K562 (cell line): ENCODE data around the gene DEPDC4. TPM values are rescaled to one million over a fixed set of nuclear protein-coding genes. Genes with fewer than 3 reads are reported as not detected.

Experiments
- ARID1B ChIP-seq: fragments of 450-650 bp; IDR thresholded peaks from 2 replicates; pipeline ENCODE4 v1.6.1; 2016; ENCODE audit warnings: antibody characterized with exemption, mild to moderate bottlenecking, inconsistent platforms
- ATF7 ChIP-seq: fragments of 450-650 bp; IDR thresholded peaks from 2 replicates; pipeline ENCODE4 v1.7.1; 2014; ENCODE audit warnings: mild to moderate bottlenecking, moderate library complexity
- CCAR2 ChIP-seq: fragments of 200-400 bp; formaldehyde crosslinking; IDR thresholded peaks from 2 replicates; pipeline ENCODE4 v1.6.1; 2017; ENCODE audit warnings: mild to moderate bottlenecking, low read depth, low read length
- EP400 ChIP-seq: fragments of 450-650 bp; IDR thresholded peaks from 2 replicates; pipeline ENCODE4 v1.6.1; 2017; ENCODE audit warnings: antibody characterized with exemption, mild to moderate bottlenecking, moderate library complexity
- ETV1 ChIP-seq: fragments of 450-650 bp; conservative IDR thresholded peaks from 2 replicates; pipeline ENCODE4 v1.6.1; 2016; ENCODE audit warnings: missing genetic modification characterization, control low read depth, low read depth, missing compliant biosample characterization
- GABPB1 ChIP-seq: sonication (generic); formaldehyde crosslinking; IDR thresholded peaks from 2 replicates; pipeline ENCODE4 v1.8.0; 2022; ENCODE audit warnings: mild to moderate bottlenecking, missing genetic modification reagents
- HEY1 ChIP-seq: fragments of 250-450 bp; sonication (Bioruptor Pico); IDR thresholded peaks from 2 replicates; pipeline ENCODE4 v1.5.0; 2020; ENCODE audit warnings: mild to moderate bottlenecking, moderate library complexity, borderline replicate concordance
- HNRNPK ChIP-seq: fragments of 200-400 bp; formaldehyde crosslinking; IDR thresholded peaks from one replicate; pipeline ENCODE4 v1.6.1; 2018; ENCODE audit warnings: mild to moderate bottlenecking, low read depth, low read length; ENCODE audit not compliant: poor library complexity, severe bottlenecking
- JUND ChIP-seq, 2 experiments: IDR thresholded peaks; 2 replicates in 1 of 2; 3 replicates in 1 of 2; pipeline ENCODE4 v1.6.1; 2011; ENCODE audit warnings: borderline replicate concordance in 2 of 2, low read depth in 2 of 2, low read length in 2 of 2, improper control_type of control experiment in 1 of 2, missing biosample characterization in 1 of 2, missing genetic modification characterization in 1 of 2, missing genetic modification reagents in 1 of 2
- KLF13 ChIP-seq: fragments of 450-650 bp; IDR thresholded peaks from 2 replicates; pipeline ENCODE4 v1.6.1; 2016; ENCODE audit warnings: missing genetic modification characterization, low read depth, mild to moderate bottlenecking, missing compliant biosample characterization, moderate library complexity, borderline replicate concordance
- MAX ChIP-seq: sonication (generic); formaldehyde crosslinking; IDR thresholded peaks from 2 replicates; pipeline ENCODE4 v1.9.0; 2022; ENCODE audit warnings: mild to moderate bottlenecking, missing genetic modification reagents
- MAZ ChIP-seq, 2 experiments: fragments of 450-650 bp in 1 of 2; sonication (generic) in 1 of 2; formaldehyde crosslinking; IDR thresholded peaks in 1 of 2; conservative IDR thresholded peaks in 1 of 2; 2 replicates each; pipeline versions ENCODE4 v1.4.0 to v1.5.0; 2020; ENCODE audit warnings: mild to moderate bottlenecking in 1 of 2, missing genetic modification reagents in 1 of 2
- MCM7 ChIP-seq, 2 experiments: fragments of 450-650 bp; IDR thresholded peaks; 2 replicates each; pipeline ENCODE4 v1.6.1; 2016 to 2018
- MEF2D ChIP-seq: conservative IDR thresholded peaks from 2 replicates; pipeline ENCODE4 v1.6.1; 2016; ENCODE audit warnings: low read depth, missing genetic modification characterization, missing compliant biosample characterization
- MYC ChIP-seq, 2 experiments: fragments of 250-450 bp in 1 of 2; sonication (Bioruptor Pico) in 1 of 2; IDR thresholded peaks; 2 replicates each; pipeline versions ENCODE4 v1.5.1 to v1.6.1; 2012 to 2021; ENCODE audit warnings: low read depth in 2 of 2, borderline replicate concordance in 1 of 2, improper control_type of control experiment in 1 of 2, low read length in 1 of 2, mild to moderate bottlenecking in 1 of 2, moderate library complexity in 1 of 2
- RBFOX2 ChIP-seq: fragments of 200-400 bp; formaldehyde crosslinking; IDR thresholded peaks from 2 replicates; pipeline ENCODE4 v1.6.1; 2017; ENCODE audit warnings: low read depth, mild to moderate bottlenecking, low read length, moderate library complexity
- SMAD4 ChIP-seq: fragments of 250-450 bp; sonication (Bioruptor Pico); conservative IDR thresholded peaks from 2 replicates; pipeline ENCODE4 v1.8.0; 2021; ENCODE audit warnings: inconsistent platforms, mild to moderate bottlenecking, moderate library complexity
- SREBF2 ChIP-seq: sonication (generic); formaldehyde crosslinking; IDR thresholded peaks from 2 replicates; pipeline ENCODE4 v1.4.0; 2020; ENCODE audit warnings: mild to moderate bottlenecking, missing genetic modification reagents
- ZBTB26 ChIP-seq: fragments of 450-650 bp; formaldehyde crosslinking; IDR thresholded peaks from 2 replicates; pipeline ENCODE4 v1.4.0; 2022; ENCODE audit warnings: missing genetic modification characterization
- ZFP1 ChIP-seq: fragments of 450-650 bp; formaldehyde crosslinking; IDR thresholded peaks from 2 replicates; pipeline ENCODE4 v1.4.0; 2020; ENCODE audit warnings: mild to moderate bottlenecking, mixed read lengths
- ZNF175 ChIP-seq: fragments of 200-800 bp; sonication (Bioruptor generic); IDR thresholded peaks from 2 replicates; pipeline ENCODE4 v1.6.1; 2016; ENCODE audit warnings: low read depth, mild to moderate bottlenecking, missing genetic modification characterization, missing compliant biosample characterization
- ZNF586 ChIP-seq: fragments of 450-650 bp; formaldehyde crosslinking; conservative IDR thresholded peaks from 2 replicates; pipeline ENCODE4 v1.4.0; 2020; ENCODE audit warnings: mild to moderate bottlenecking, moderate library complexity
- polyA plus RNA-seq, 8 experiments: library from polyadenylated mRNA; depleted of rRNA in 4 of 8; stranded (reverse) in 5 of 8; unstranded in 3 of 8; fragments of >200 nt; fragmentation: Nextera tagmentation in 2 of 8; fragmentation: Illumina TruSeq in 1 of 8; extraction: Ambion mirVana in 2 of 8; extraction: Trizol in 1 of 8; gene quantifications; 2 replicates each; pipeline versions ENCODE4 v1.2.1 to v1.2.3, GENCODE V29; 2011 to 2014; ENCODE audit warnings: inconsistent platforms in 1 of 8, missing spikeins in 1 of 8
- total RNA-seq, 7 experiments: library from RNA; depleted of rRNA in 6 of 7; stranded (reverse); fragments of >200 nt in 6 of 7; fragmentation: Illumina TruSeq in 2 of 7; extraction: Trizol in 2 of 7; gene quantifications; 2 replicates each; pipeline versions ENCODE4 v1.2.1 to v1.2.3, GENCODE V29; 2011 to 2021; ENCODE audit warnings: low replicate concordance in 1 of 7
- TF ChIP-seq, protein P1 (sequence below): sonication (generic); formaldehyde crosslinking; IDR thresholded peaks from 2 replicates; pipeline ENCODE4 v1.8.0; 2022; ENCODE audit warnings: missing genetic modification reagents, mild to moderate bottlenecking, moderate library complexity, borderline replicate concordance

Gene DEPDC4
- total and polyA plus RNA-seq, 9 of the 15 experiments (the other 6 are each of a cell fraction or from before 2014, with no cell fraction given), result 3.6 to 13.2 (median 7.4) TPM

DNA sequence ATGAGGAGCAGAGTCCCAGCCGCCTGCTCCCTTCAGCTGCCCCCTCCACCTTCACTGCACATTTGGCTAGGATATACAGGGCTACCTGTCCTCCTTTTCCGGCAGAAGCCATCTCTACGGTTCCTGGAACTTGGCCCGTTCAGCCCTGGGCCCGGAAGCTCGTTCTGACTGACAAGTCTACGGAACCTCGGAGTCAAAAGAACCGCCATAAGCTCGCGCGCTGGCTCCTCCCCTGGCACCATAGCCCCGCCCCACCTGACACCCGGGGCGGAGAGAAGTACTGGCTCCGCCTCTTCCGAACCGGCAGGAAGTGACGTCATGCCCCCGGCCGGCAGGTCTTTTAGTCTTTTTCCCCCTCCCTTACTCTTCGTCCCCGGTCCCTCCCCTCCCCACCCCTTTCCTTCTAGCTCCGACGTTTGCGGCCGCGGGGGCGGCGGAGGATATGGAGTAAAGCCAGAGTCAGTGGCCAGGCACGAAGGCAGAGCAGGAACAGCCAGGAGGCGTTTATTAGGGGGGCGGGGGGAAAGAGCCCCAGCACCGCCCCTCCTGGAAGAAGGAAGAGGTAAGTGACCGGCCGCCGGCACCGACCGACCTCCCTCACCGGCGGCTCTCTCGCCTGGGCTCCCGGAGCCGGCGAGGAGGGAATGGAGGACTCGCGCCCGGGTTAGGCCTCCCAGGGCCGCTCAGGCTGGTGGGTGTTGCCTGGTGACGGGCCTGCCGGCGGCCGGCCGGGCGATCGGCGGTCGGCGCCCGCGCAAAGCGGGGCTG lies at the start of gene DEPDC4, which contains the start of gene SCYL2 (continued):
- TF ChIP-seq, protein P1, sequence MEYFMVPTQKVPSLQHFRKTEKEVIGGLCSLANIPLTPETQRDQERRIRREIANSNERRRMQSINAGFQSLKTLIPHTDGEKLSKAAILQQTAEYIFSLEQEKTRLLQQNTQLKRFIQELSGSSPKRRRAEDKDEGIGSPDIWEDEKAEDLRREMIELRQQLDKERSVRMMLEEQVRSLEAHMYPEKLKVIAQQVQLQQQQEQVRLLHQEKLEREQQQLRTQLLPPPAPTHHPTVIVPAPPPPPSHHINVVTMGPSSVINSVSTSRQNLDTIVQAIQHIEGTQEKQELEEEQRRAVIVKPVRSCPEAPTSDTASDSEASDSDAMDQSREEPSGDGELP (CRISPR knock-in tag), result peak; percentile 77; the same call in 1 of the 2 replicates
- no peak for TF ChIP-seq MCM7 (IDR thresholded peaks at IDR 0.05)
- peak; percentile 93 for TF ChIP-seq RBFOX2
- TF ChIP-seq GABPB1, result peak; percentile 93
- TF ChIP-seq SMAD4 (CRISPR knock-in tag), result no peak
- no peak for TF ChIP-seq ZNF175
- no peak for TF ChIP-seq ZFP1 (CRISPR knock-in tag)
- 0 out of 2 replicates have a peak, but pooled peaks have one; percentile 43 for TF ChIP-seq ETV1 (tag)
- TF ChIP-seq HNRNPK, result no peak
- TF ChIP-seq JUND (IDR thresholded peaks at IDR 0.05; ENCODE audit: borderline replicate concordance, low read depth, low read length), result peak; percentile 95
- peak; percentile 83; the same call in 2 of the 3 replicates for TF ChIP-seq JUND (tag; IDR thresholded peaks at IDR 0.05; ENCODE audit: borderline replicate concordance, low read depth, low read length)
- TF ChIP-seq MYC (IDR thresholded peaks at IDR 0.05; ENCODE audit: low read depth, low read length), result peak; percentile 24
- TF ChIP-seq MYC (CRISPR knock-in tag; IDR thresholded peaks at IDR 0.05; ENCODE audit: borderline replicate concordance, low read depth), result no peak
- no peak for TF ChIP-seq SREBF2 (CRISPR knock-in tag)
- no peak for TF ChIP-seq CCAR2
- peak; percentile 55; the same call in 1 of the 2 replicates for TF ChIP-seq EP400
- TF ChIP-seq ZBTB26, result no peak
- TF ChIP-seq MEF2D, result no peak
- no peak for TF ChIP-seq HEY1 (CRISPR knock-in tag)
- no peak for TF ChIP-seq ZNF586
- TF ChIP-seq ATF7, result peak; percentile 99
- no peak; the same call in 1 of the 2 replicates for TF ChIP-seq ARID1B
- TF ChIP-seq MAZ (CRISPR knock-in tag; conservative IDR thresholded peaks at IDR 0.05 in 1 of 2, IDR thresholded peaks at IDR 0.05 in 1 of 2), result peak; percentile 73 to 93
- TF ChIP-seq KLF13 (tag), result peak; percentile 30; the same call in 1 of the 2 replicates
- no peak; the same call in 1 of the 2 replicates for TF ChIP-seq MAX (CRISPR knock-in tag)
